Motor neuron (in vitro differentiated cells): ENCODE measurements around the gene PLPPR2. TPM values are rescaled to one million over a fixed set of nuclear protein-coding genes. Genes with fewer than 3 reads are reported as not detected.
A peak's percentile ranks its signal among the peaks of the same experiment; 100 is the strongest.

Source experiments
- ATAC-seq, 8 experiments: fragments of 200-7000 bp; cut with Tn5 transposase; replicated peaks in 6 of 8; 2 replicates each; pipeline ENCODE4 v1.8.0; 2021; ENCODE audit warnings: mild to moderate bottlenecking in 8 of 8, moderate library complexity in 8 of 8
- H3K27ac ChIP-seq, 2 donors: fragments of 250-450 bp; sonication (Bioruptor Pico); 2 replicates each; pipeline ENCODE4 v1.9.0; 2021; ENCODE audit warnings: antibody characterized with exemption in 2 of 2, mild to moderate bottlenecking in 2 of 2, moderate library complexity in 1 of 2
- H3K4me1 ChIP-seq, 2 donors: fragments of 250-450 bp; sonication (Bioruptor Pico); replicated peaks in 1 of 2; 2 replicates each; pipeline ENCODE4 v1.6.1; 2021; ENCODE audit warnings: antibody characterized with exemption in 2 of 2, mild to moderate bottlenecking in 2 of 2, moderate library complexity in 1 of 2
- H3K4me3 ChIP-seq, 5 donors: fragments of 250-450 bp; sonication (Bioruptor Pico); 2 replicates each; pipeline ENCODE4 v1.9.0; 2021; ENCODE audit warnings: antibody characterized with exemption in 5 of 5, mild to moderate bottlenecking in 5 of 5, moderate library complexity in 4 of 5
- WGBS, 10 experiments: fragments of 450-650 bp; shearing (Covaris generic); methylation state at CpG; one replicate each; pipeline ENCODE4 v1.0.0; 2022; 5-methylcytosine and 5-hydroxymethylcytosine counted together
- in situ Hi-C, 9 experiments: fragments of 400-800 bp; cut with MboI; loops; one replicate each; pipeline ENCODE4 v1.15.0; 2021; ENCODE audit warnings: low sequenced_read_pairs in 9 of 9, low pct_unique_long_range_greater_than_20kb in 2 of 9; ENCODE audit not compliant: unreplicated experiment in 9 of 9
- total RNA-seq, 8 experiments: library from RNA; unstranded; fragments of 300-600 nt; gene quantifications; 2 replicates each; pipeline versions ENCODE4 v1.2.3 to v1.2.4, GENCODE V29; 2022

The PLPPR2 gene
- total RNA-seq, 8 experiments from 2014 or later, result 21.5 to 46.5 (median 28.0) TPM

DNA sequence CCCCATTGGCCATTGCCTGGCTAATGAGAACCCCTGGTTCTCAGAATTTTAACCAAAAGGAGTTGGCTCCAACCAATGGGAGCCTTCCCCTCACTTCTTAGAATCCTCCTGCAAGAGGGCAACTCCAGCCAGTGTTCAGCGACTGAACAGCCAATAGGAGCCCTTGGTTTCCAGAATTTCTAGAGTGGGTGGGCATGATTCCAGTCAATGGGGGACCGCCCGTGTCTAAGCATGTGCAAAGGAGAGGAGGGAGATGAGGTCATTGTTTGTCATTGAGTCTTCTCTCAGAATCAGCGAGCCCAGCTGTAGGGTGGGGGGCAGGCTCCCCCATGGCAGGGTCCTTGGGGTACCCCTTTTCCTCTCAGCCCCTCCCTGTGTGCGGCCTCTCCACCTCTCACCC, 9.7 kb downstream of the PLPPR2 start:
- Histone ChIP-seq H3K27ac (no peak overlapping the region), H3K4me1 (peaks cover 11 to 15% of the 10 kb centered on the region in 2 donors), H3K4me3 (no peak overlapping the region)
- peak in 3 of 8 experiments; percentile 17 to 40 (median 36) for ATAC-seq
- in situ Hi-C loops, result no loop called here
- WGBS, 10 experiments, result 90 to 100% methylated on average over 1 to 3 of the region's 5 CpGs; no CpG with 5 or more reads in 8 of the 10 experiments

DNA sequence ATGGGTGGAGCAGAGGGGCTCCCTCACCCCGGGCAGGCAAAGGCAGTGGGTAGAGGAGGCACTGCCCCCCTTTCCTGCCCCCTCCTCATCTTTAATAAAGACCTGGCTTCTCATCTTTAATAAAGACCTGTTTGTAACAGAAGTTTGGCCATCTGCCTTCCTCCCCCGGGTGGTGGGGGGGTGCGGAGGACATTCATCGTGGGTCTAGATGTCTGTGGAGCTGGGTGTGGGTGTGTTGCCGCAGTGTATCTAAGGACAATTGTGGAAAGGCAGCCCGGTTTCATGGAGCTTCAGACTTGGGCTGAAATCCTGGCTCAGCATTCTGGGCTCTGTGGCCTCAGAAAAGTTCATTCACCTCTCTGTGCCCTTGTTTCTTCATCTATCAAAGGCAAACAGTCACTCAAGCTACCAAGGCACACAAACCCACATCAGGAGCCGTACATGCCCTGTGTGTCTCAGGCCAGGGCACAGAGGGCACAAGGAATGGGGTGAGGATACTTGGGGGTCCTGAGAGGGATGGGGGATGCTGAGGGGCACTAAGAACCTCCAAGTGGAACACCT, 10.4 kb downstream of the PLPPR2 start:
- 40 to 81% (median 60%) methylated on average over 1 to 4 of the region's 7 CpGs; no CpG with 5 or more reads in 6 of the 10 experiments for WGBS, 10 experiments
- in situ Hi-C loops, result no loop called here
- ATAC-seq, result no peak
- no peak overlapping the region for H3K27ac ChIP-seq
- H3K4me3 ChIP-seq, result no peak overlapping the region
- peaks cover 11 to 15% of the 10 kb centered on the region in 2 donors for H3K4me1 ChIP-seq

DNA sequence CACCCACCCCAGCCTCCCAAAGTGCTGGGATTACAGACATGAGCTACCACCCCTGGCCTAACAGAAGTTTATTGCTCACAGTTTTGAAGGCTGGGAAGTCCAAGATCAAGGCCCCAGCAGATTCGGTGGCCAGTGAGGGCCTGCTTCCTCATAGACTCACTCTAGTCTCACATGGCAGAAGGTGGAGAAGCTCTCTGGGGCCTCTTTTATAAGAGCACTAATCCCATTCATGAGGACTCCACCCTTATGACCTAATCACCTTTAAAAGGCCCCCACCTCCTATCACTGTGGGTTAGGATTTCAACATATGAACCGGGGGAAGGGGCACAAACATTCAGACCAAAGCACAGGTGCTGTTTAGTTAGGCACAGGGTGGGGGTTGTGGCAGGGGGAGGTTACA, 12.3 kb downstream of the PLPPR2 start:
- in situ Hi-C loops, result no loop called here
- Histone ChIP-seq H3K27ac (no peak overlapping the region), H3K4me3 (no peak overlapping the region), H3K4me1 (no peaks in the 10 kb centered on the region)
- WGBS, 10 experiments, result 71% methylated on average over 1 of the region's 2 CpGs; no CpG with 5 or more reads in 9 of the 10 experiments
- peak in 2 of 8 experiments; percentile 68 to 69 for ATAC-seq

DNA sequence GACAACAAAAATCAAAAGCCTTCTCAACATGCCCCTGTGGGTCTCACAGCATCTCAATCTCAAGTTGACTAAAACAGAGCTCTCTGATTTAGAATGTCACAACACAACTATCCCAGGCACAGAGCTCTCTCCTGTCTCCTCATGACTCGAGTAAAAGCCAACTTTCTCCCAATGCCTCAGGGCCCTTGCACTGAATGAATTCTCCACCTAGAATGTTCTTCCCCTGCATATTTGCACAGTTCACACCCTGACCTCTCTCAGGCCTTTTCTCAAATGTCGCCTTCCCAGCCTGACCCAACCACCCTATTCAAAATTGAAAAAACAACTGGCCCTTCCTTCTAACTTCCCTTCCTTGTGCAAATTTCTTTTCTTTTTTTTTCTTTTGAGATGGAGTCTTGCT, 15.5 kb downstream of the PLPPR2 start:
- no peak overlapping the region for H3K27ac ChIP-seq
- in situ Hi-C loops, result no loop called here
- no peak overlapping the region for H3K4me3 ChIP-seq
- 38 to 100% (median 70%) methylated on average over 1 to 2 of the region's 2 CpGs; no CpG with 5 or more reads in 4 of the 10 experiments for WGBS, 10 experiments
- ATAC-seq, result no peak
- H3K4me1 ChIP-seq, result peaks cover 10 to 11% of the 10 kb centered on the region in 2 donors

DNA sequence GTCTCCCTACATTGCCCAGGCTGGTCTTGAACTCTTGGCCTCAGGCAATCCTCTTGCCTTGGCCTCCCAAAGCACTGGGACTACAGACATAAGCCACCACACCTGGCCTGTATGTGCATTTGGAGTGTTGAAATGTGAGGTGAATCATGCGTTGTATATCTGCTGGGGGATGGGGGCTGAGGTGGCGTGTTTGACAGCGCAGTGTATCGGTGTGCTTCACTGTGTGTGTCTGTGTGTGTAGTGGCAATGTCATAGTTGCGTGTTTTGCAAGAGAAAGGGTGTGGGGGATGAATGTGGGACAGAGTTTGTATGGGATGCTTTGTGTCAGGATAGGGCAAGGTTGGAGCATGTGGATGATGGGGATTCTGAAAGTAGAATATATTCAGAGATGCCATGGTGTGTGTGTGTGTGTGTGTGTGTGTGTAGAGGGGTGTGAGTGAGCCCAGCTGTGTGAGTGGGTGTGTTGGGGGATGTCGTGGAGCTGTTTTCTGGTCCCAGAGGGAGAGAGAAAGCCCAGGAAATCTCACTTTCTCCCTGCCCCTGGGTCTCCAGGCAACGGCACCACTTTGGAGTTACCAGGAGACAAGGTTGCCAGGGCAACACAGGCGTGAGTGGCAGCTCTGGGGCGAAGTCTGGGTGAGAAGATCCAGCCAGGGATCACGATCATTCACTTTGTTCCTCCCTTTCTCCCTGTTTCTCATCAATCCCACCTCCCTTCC, 18.1 kb downstream of the PLPPR2 start:
- H3K4me3 ChIP-seq, result peak overlapping the region; percentile 53 to 76 (median 63)
- in situ Hi-C loops, result no loop called here
- peak in 5 of 8 experiments; percentile 33 to 51 (median 36) for ATAC-seq
- peak overlapping the region; percentile 97 to 98 for H3K27ac ChIP-seq
- WGBS, 10 experiments, result 0 to 100% (median 21%) methylated on average over 1 to 6 of the region's 10 CpGs; no CpG with 5 or more reads in 1 of the 10 experiments
- H3K4me1 ChIP-seq, result peaks cover 13 to 14% of the 10 kb centered on the region in 2 donors

DNA sequence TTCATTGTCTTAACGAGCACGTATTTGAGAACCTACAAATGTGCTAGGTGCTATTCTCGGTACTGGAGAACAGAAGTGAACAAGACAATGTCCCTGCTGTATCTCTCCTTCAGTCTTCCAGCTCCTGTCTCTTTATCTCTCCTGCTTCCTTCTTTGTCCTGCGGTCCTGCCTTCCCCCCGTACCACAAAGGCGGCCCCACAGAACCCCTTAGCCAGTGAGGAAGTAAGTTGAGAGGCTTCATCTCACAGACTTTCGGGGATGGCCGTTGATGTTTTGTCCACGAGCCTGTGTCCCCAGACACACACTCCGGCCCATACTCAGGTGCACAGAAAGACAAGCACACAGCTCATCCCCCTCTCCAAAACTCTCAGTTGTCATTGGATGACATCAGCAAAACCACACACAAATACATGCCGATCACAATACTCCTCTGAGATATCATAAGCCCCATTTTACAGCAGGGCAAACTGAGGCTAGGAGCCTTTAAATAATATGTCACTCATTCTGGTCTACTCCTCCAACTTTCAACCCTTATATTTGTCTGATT, 18.7 kb downstream of the PLPPR2 start:
- WGBS, 10 experiments, result 0 to 60% (median 22%) methylated on average over 1 to 10 of the region's 11 CpGs; no CpG with 5 or more reads in 3 of the 10 experiments

DNA sequence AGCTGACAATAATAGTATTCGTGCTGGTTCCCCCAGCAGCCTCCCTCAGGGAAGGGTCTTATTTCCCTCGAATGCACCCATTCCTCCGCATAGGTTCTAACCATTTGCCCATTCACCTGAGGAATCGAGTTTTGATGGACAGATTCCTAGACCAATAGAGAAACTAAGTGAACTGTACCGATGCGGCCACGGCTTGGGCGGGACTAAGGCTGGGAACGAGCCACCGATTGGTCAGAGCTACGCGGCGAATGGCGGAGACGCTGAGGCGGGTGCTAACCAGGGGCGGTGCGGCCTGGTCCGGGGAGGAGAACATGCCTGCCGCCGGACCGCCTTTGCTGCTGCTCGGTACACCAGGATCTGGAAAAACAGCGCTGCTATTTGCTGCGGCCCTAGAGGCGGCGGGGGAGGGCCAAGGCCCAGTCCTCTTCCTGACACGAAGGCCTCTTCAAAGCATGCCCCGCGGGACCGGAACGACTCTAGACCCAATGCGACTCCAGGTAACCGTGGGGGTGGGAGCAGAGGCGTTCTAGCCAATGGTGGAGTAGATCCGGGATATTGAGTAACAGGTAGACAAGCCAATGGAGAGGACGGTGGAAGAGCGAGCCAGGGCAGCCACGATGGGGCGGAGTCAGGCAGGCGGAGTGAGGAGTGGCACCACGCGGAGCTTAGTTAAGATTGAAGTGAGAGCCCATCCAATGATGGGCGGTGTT, 19.4 kb downstream of the PLPPR2 start, which contains the start of gene SWSAP1:
Gene SWSAP1, plus strand, starts transcription at position 234 of the 710 bp plus-strand sequence. Its CDS starts 15 bp downstream, at position 249.
- ATAC-seq, result peak; percentile 89 to 95 (median 90)
- Histone ChIP-seq H3K27ac (peak within 1 kb of the TSS; percentile 97 to 98), H3K4me3 (peak within 1 kb of the TSS; percentile 53 to 76 (median 63)), H3K4me1 (peaks cover 15 to 17% of the 10 kb centered on the region in 2 donors)
- in situ Hi-C loops, result no loop called here
- 0 to 7% (median 0%) methylated on average over 2 to 20 of the region's 44 CpGs; no CpG with 5 or more reads in 4 of the 10 experiments for WGBS, 10 experiments

More for the DNA sequence above, 18.7 kb downstream of the PLPPR2 start:
- Histone ChIP-seq H3K27ac (peak overlapping the region; percentile 97 to 98), H3K4me3 (peak overlapping the region; percentile 53 to 76 (median 63)), H3K4me1 (peaks cover 15 to 17% of the 10 kb centered on the region in 2 donors)
- in situ Hi-C loops, result no loop called here
- ATAC-seq, result no peak

DNA sequence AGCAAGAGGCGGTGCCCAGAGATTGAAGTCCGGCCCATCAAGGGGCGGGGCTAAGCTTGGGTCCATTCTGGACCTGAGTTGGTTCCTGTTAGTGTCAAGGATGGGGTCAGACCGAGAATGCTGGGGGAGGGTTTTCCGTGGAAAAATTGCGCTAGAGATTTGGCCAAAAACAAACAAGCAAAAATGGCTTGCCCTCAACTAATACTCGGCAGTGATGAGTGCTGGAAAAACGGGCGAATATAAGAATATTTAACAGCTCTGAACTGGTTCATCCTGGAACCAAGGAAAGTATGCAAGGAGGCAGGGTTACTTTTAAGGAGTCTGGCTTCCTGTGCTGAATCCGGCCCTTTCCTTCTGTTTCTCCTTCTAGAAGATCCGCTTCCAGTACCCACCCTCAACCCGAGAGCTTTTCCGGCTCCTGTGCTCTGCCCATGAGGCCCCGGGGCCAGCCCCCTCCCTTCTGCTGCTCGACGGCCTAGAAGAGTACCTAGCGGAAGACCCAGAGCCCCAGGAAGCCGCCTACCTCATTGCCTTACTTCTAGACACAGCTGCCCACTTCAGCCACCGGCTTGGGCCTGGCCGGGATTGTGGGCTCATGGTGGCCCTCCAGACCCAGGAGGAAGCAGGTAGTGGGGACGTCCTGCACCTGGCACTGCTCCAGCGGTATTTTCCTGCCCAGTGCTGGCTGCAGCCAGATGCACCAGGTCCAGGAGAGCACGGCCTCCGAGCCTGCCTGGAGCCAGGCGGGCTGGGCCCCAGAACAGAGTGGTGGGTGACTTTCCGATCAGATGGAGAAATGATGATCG, 20.1 kb downstream of the PLPPR2 start:
- in situ Hi-C loops, result no loop called here
- Histone ChIP-seq H3K4me1 (peaks cover 15 to 17% of the 10 kb centered on the region in 2 donors), H3K27ac (peak overlapping the region; percentile 57 to 66), H3K4me3 (peak overlapping the region; percentile 31 to 76 (median 57))
- peak in 4 of 8 experiments; percentile 3 to 5 (median 4) for ATAC-seq
- WGBS, 10 experiments, result 0 to 43% (median 22%) methylated on average over 3 to 14 of the region's 27 CpGs; no CpG with 5 or more reads in 2 of the 10 experiments

DNA sequence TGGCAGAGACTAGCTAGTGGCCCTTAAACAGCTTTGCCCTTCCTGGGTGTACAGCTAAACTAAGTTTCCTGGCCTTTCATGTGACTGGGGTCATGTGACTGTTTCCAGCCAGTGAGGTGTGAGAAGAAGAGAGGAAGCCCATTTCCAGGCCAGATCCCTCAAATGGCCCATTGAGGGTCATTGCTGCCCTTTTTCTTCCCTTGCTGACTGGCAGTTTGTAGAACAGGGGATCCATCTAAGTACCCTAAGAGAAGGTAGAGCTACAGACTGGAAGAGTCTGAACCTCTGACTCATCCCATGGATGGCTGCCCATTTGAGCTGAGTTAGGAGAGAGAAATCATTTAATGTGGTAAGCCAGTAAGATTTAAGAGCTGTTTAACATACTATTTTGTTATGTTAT, 22.0 kb downstream of the PLPPR2 start:
- Histone ChIP-seq H3K4me1 (peaks cover 15 to 17% of the 10 kb centered on the region in 2 donors), H3K27ac (no peak overlapping the region), H3K4me3 (no peak overlapping the region)
- in situ Hi-C loops, result no loop called here
- no peak for ATAC-seq

DNA sequence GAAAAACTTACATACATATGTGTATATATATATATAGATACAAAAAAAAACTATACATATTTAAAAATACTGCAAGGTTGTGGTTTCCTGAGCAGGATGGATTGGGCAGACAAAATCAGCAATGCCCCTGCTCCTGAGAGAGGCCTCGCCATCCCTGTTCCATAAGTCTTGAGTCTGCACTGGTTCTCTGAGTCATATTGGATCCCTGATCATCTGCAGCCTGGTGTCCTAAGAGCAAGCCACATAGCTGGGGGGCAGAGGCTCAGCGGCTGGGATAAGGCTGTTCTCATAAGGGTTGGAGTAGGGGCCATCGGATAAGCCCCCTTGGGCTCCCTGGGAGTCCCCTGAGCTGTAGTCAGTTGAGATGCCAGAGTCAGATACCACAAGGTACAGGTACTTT, 22.5 kb downstream of the PLPPR2 start:
- no peak for ATAC-seq
- WGBS, 10 experiments, result 57 to 100% (median 73%) methylated on average over 1 to 2 of the region's 3 CpGs; no CpG with 5 or more reads in 4 of the 10 experiments
- H3K4me3 ChIP-seq, result no peak overlapping the region
- H3K4me1 ChIP-seq, result peaks cover 15 to 16% of the 10 kb centered on the region in 2 donors
- no peak overlapping the region for H3K27ac ChIP-seq
- in situ Hi-C loops, result no loop called here

DNA sequence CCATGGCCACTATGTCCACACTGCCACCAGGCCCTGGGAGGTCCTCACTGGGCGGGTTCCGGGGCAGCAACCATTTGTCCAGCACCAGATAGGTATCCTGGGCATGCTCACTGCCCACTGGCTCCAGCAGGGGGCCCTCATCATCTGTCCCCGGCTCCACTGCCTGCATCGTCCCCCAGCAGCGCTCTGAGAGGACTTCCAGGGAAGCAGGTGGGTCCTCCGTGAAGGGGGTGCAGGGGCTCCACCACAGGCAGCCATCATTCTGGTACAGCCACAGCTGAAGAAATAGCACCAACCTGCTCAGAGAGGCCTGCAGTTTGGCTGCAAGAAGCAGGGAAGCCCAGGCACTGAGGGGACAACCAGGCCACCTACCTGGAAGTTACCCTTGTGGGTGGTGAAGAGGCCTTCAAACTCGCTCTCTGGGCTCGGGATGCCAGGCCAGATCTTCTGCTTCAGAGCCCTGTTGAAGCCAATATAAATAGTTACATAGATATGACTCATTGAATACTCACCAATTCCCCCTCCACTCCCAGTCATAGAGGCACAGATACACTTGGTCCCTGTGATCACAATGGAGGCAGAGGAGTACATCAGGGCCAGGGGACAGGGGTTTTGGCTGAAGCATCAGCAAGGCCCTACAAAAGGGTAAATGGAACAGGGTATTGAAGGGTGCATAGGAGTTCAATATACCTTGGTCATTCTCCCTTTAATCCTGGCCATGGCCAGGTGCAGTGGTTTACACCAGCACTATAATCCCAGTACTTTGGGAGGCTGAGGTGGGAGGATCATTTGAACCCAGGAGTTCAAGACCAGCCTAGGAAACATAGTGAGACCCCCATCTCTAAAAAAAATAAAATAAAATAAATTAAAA, 23.3 kb downstream of the PLPPR2 start:
- H3K4me3 ChIP-seq, result no peak overlapping the region
- no peak for ATAC-seq
- no peak overlapping the region for H3K27ac ChIP-seq
- WGBS, 10 experiments, result no CpG with 5 or more reads among the region's 8 CpGs
- in situ Hi-C loops, result no loop called here
- H3K4me1 ChIP-seq, result peaks cover 8 to 14% of the 10 kb centered on the region in 2 donors
